Vagina (tissue), 2 donors: Measurements from ENCODE around the gene TMEM183A. TPM values are rescaled to one million over a fixed set of nuclear protein-coding genes. Genes with fewer than 3 reads are reported as not detected.

Experiments
- DNase-seq, 2 donors: peaks; one replicate each; pipeline ENCODE4 v3.0.0-alpha.2; 2017; ENCODE audit errors: extremely low spot score in 2 of 2
- H3K27ac ChIP-seq: fragments of 200-600 bp; sonication (generic); one replicate; pipeline ENCODE4 v1.5.1; 2019
- H3K27me3 ChIP-seq: fragments of 200-600 bp; sonication (generic); one replicate; pipeline ENCODE4 v1.5.1; 2019
- H3K36me3 ChIP-seq, 2 donors: fragments of 200-600 bp; sonication (generic); one replicate each; pipeline ENCODE4 v1.5.1; 2017 to 2019
- H3K4me1 ChIP-seq: fragments of 200-600 bp; sonication (generic); one replicate; pipeline ENCODE4 v1.5.1; 2019
- H3K4me3 ChIP-seq, 2 donors: fragments of 200-600 bp; sonication (generic); 1 replicate in 1 of 2; 2 replicates in 1 of 2; pipeline ENCODE4 v1.5.1; 2016 to 2019
- H3K9me3 ChIP-seq: fragments of 200-600 bp; sonication (generic); one replicate; pipeline ENCODE4 v1.5.1; 2019
- POLR2A ChIP-seq, 2 donors: fragments of 450-650 bp; IDR thresholded peaks; one replicate each; pipeline ENCODE4 v1.6.1; 2017; ENCODE audit warnings: antibody characterized with exemption in 2 of 2, mild to moderate bottlenecking in 2 of 2, moderate library complexity in 2 of 2
- POLR2AphosphoS5 ChIP-seq, 2 donors: sonication (generic); formaldehyde crosslinking; IDR thresholded peaks; one replicate each; pipeline ENCODE4 v1.9.0; 2017; ENCODE audit warnings: antibody characterized with exemption in 2 of 2, mild to moderate bottlenecking in 2 of 2, low read depth in 1 of 2; ENCODE audit not compliant: insufficient read depth in 1 of 2
- intact Hi-C: fragments of 100-400 bp; cut with DNase I; formaldehyde crosslinking; loops from one replicate; pipeline ENCODE4 v1.15.1; 2023
- total RNA-seq: library from RNA; depleted of rRNA; stranded (reverse); fragments of >200 nt; gene quantifications from one replicate; pipeline ENCODE4 v1.2.3, GENCODE V29; 2016
- TF ChIP-seq, protein P1 (sequence below), 3 experiments: fragments of 450-650 bp in 2 of 3; fragments of 200-600 bp in 1 of 3; sonication (generic) in 1 of 3; IDR thresholded peaks; one replicate each; pipeline ENCODE4 v1.5.1; 2017 to 2019; ENCODE audit warnings: antibody characterized with exemption in 3 of 3, mild to moderate bottlenecking in 2 of 3, moderate library complexity in 2 of 3

Gene TMEM183A
- total RNA-seq, 1 donor from 2014 or later, result 73.2 TPM

DNA sequence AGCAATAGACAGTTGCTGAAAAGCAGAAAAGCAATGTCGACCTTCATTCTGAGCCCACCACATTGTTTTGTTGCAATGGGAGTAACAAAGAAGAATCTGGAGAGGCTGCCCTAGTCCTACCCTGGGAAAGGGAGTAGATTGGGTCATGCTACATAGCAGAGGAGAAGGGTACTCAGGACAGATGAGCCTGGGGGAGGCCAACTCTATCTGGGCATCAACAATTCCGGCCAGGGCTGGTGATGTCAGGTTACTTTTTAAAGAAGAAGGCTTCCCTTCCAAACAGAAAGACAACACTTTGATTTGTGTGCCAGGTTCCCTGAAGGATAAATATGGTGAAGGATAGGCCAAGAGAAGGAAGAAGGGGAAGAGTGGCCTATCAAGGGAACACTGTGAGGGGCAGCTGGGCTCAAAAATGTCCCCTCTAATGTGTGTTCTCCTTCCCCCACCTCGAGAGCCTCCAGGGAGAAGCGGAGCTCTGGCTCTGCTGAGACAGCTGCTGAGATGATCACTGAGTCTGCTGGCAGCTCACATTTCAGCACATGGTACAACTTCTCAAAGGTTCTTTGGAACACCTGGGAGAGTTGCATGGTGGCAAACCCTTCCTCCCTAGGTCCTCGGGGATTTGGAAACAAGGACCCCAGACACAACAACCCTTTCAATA lies 45.8 kb upstream of the TMEM183A start:
- Histone ChIP-seq H3K4me3 (no peak overlapping the region), H3K27ac (no peak overlapping the region), H3K27me3 (no peaks in the 10 kb centered on the region), H3K36me3 (peaks cover 0 to 30% of the 10 kb centered on the region in 2 donors), H3K4me1 (peaks cover 34% of the 10 kb centered on the region), H3K9me3 (no peaks in the 10 kb centered on the region)
- intact Hi-C loops, result no loop called here
- TF ChIP-seq, protein P1, sequence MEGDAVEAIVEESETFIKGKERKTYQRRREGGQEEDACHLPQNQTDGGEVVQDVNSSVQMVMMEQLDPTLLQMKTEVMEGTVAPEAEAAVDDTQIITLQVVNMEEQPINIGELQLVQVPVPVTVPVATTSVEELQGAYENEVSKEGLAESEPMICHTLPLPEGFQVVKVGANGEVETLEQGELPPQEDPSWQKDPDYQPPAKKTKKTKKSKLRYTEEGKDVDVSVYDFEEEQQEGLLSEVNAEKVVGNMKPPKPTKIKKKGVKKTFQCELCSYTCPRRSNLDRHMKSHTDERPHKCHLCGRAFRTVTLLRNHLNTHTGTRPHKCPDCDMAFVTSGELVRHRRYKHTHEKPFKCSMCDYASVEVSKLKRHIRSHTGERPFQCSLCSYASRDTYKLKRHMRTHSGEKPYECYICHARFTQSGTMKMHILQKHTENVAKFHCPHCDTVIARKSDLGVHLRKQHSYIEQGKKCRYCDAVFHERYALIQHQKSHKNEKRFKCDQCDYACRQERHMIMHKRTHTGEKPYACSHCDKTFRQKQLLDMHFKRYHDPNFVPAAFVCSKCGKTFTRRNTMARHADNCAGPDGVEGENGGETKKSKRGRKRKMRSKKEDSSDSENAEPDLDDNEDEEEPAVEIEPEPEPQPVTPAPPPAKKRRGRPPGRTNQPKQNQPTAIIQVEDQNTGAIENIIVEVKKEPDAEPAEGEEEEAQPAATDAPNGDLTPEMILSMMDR (IDR thresholded peaks at IDR 0.05), result no peak
- no peak for TF ChIP-seq POLR2A (IDR thresholded peaks at IDR 0.05)
- no peak for TF ChIP-seq POLR2AphosphoS5 (IDR thresholded peaks at IDR 0.05; ENCODE audit: insufficient read depth in 1 of 2, low read depth in 1 of 2)
- no peak for DNase-seq

DNA sequence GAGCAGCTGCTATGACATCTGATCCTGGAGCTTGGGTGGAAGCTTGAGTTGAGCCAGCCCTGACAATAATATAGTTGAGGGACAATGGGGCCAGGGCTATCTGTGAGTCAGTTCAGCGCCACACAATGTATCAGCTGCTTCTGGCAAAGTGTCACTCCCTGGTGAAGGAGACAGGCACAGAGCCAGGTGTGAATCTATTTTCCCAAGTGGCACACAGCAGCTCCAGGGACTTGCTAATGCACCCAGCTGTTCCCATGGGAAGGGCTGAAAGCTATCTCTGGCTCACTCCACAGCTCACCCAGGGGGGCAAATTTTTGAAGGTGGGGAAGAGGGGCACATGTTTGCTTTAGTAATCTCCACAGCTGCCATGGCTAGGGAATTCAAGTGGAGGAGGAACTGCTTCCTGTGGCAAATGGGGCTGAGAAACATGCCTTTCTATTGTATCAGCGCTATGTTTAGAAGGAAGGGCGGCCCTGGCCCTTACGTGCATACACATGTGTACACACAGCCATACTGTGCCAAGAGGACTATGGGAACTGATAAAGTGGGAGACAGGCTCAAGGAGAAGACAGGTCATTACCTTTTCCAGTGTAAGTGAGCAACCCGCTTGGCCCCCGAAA lies 42.3 kb upstream of the TMEM183A start:
- intact Hi-C loops, result no loop called here
- Histone ChIP-seq H3K9me3 (no peaks in the 10 kb centered on the region), H3K27me3 (no peaks in the 10 kb centered on the region), H3K27ac (no peak overlapping the region), H3K36me3 (peaks cover 0 to 30% of the 10 kb centered on the region in 2 donors), H3K4me1 (peaks cover 36% of the 10 kb centered on the region), H3K4me3 (no peak overlapping the region)
- DNase-seq, result no peak
- TF ChIP-seq POLR2A (IDR thresholded peaks at IDR 0.05) (no peak), POLR2AphosphoS5 (IDR thresholded peaks at IDR 0.05; ENCODE audit: insufficient read depth in 1 of 2, low read depth in 1 of 2) (peak in 1 of 2 donors; percentile 12)
- TF ChIP-seq, protein P1 (IDR thresholded peaks at IDR 0.05), result no peak

DNA sequence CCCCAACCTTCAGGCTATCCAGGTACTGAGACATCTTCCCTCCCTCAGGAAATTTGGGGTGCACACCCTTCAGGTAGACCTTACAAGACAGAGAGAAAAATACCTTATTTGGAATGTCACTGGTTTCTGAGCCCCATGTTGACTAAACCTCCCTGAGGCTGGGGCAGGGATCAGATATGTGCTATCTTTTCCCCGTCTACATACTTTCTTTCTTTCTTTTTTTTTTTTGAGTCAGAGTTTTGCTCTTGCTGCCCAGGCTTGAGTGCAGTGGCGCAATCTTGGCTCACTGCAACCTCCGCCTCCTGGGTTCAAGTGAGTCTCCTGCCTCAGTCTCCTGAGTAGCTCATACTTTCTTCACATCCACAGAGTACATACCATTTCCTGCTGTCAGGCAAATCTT lies 41.8 kb upstream of the TMEM183A start:
- Histone ChIP-seq H3K27ac (peak overlapping the region; percentile 94), H3K4me1 (peaks cover 36% of the 10 kb centered on the region), H3K27me3 (no peaks in the 10 kb centered on the region), H3K4me3 (no peak overlapping the region), H3K36me3 (peaks cover 0 to 30% of the 10 kb centered on the region in 2 donors), H3K9me3 (no peaks in the 10 kb centered on the region)
- DNase-seq, result no peak
- TF ChIP-seq POLR2AphosphoS5 (IDR thresholded peaks at IDR 0.05; ENCODE audit: insufficient read depth in 1 of 2, low read depth in 1 of 2), result no peak
- no peak for TF ChIP-seq POLR2A (IDR thresholded peaks at IDR 0.05)
- TF ChIP-seq, protein P1 (IDR thresholded peaks at IDR 0.05), result no peak
- intact Hi-C loops, result no loop called here

DNA sequence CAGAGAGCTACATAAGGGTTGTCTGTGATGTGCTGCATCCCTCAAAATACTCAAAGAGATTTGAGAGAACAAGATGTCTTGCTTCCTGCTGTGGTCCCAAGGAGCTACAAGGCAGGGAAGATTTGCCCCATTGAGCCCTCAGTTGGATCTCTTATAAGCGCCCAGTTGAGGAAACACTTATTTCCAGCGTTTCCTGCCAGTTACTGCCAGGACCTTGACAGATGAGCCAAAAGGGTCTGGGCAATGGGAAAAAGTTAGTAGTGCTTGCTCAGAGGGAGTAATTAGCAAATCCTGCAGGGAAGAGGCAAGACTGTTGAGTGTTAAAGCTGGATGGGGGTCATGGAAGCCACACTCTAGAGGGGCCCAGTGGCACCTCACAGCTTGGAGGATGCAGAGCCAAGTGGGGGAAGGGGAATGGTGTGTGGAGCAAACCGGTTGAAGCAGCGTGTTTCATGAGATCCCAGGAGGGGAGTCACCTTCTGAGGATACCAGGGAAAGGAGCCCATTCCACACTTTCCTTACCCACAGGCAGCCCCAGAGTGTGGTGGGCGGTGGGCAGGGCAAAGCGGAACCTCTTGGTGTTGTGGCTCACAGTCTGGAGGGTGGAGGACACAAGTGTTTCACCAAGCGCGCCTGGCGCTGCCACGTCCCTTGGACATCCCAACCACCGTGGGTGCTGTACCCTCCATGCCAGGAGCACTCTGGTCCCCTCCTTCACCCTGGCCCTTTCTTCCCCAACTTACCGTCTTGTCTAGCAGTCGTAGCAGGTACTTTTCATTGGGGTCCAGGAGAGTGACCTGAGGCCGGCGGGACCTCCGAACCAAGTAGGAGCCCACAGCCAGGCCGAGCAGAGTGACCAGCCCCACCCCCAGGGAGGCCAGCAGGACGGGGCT lies 40.9 kb upstream of the TMEM183A start:
- peaks cover 36% of the 10 kb centered on the region for H3K4me1 ChIP-seq
- intact Hi-C loops, result no loop called here
- peaks cover 0 to 30% of the 10 kb centered on the region in 2 donors for H3K36me3 ChIP-seq
- TF ChIP-seq POLR2AphosphoS5 (IDR thresholded peaks at IDR 0.05; ENCODE audit: insufficient read depth in 1 of 2, low read depth in 1 of 2), result no peak
- TF ChIP-seq, protein P1 (IDR thresholded peaks at IDR 0.05), result no peak
- no peak for TF ChIP-seq POLR2A (IDR thresholded peaks at IDR 0.05)
- DNase-seq, result no peak
- no peaks in the 10 kb centered on the region for H3K9me3 ChIP-seq
- peak overlapping the region; percentile 83 to 100 for H3K4me3 ChIP-seq
- no peaks in the 10 kb centered on the region for H3K27me3 ChIP-seq
- H3K27ac ChIP-seq, result peak overlapping the region; percentile 94
